PC-3 (cell line): Measurements from ENCODE around the gene NMNAT2. TPM values are rescaled to one million over a fixed set of nuclear protein-coding genes. Genes with fewer than 3 reads are reported as not detected.

Experiments used
- ATAC-seq: fragments of 200-7000 bp; cut with Tn5 transposase; 2 replicates; pipeline ENCODE4 v1.9.1; 2020; ENCODE audit warnings: mild to moderate bottlenecking, moderate library complexity
- BruUV-seq: library from RNA; stranded (reverse); fragments of 400-500 nt; replicated peaks from 2 replicates; lab custom pipeline; 2021; lab: Mats Ljungman, UMichigan
- CTCF ChIA-PET: fragments of 300-600 bp; sonication (Branson Sonifier 250); formaldehyde crosslinking; loops from one replicate; lab custom pipeline; 2022; ENCODE audit warnings: antibody characterized with exemption; lab: Charles Lee
- POLR2A ChIA-PET: fragments of 300-600 bp; sonication (Branson Sonifier 250); formaldehyde crosslinking; loops from one replicate; lab custom pipeline; 2022; ENCODE audit warnings: antibody characterized with exemption; ENCODE audit not compliant: unreplicated experiment; lab: Charles Lee
- DNase-seq: peaks from one replicate; pipeline ENCODE4 v3.0.0-alpha.2; 2015
- H2AFZ ChIP-seq: fragments of 300-600 bp; sonication (generic); 2 replicates; pipeline ENCODE4 v1.6.0; 2016; ENCODE audit warnings: antibody characterized with exemption, low read length
- H3F3A ChIP-seq: fragments of 300-600 bp; sonication (generic); one replicate; pipeline ENCODE4 v1.6.0; 2017; ENCODE audit warnings: antibody characterized with exemption, low read length, control low read depth, mild to moderate bottlenecking; ENCODE audit not compliant: unreplicated experiment
- H3K27ac ChIP-seq: fragments of 300-600 bp; sonication (generic); 2 replicates; pipeline ENCODE4 v1.5.1; 2016; ENCODE audit warnings: mild to moderate bottlenecking, low read length
- H3K27me3 ChIP-seq: fragments of 300-600 bp; sonication (generic); 2 replicates; pipeline ENCODE4 v1.6.1; 2016; ENCODE audit warnings: low read length, mixed read lengths
- H3K36me3 ChIP-seq: fragments of 300-600 bp; sonication (generic); 2 replicates; pipeline ENCODE4 v1.6.1; 2016; ENCODE audit warnings: low read depth, mixed run types, low read length, mixed read lengths
- H3K4me1 ChIP-seq: fragments of 300-600 bp; sonication (generic); 2 replicates; pipeline ENCODE4 v1.5.1; 2016; ENCODE audit warnings: low read length; ENCODE audit not compliant: insufficient read depth
- H3K4me2 ChIP-seq: fragments of 300-600 bp; sonication (generic); 2 replicates; pipeline ENCODE4 v1.6.0; 2016; ENCODE audit warnings: low read length
- H3K4me3 ChIP-seq: fragments of 300-600 bp; sonication (generic); 2 replicates; pipeline ENCODE4 v1.5.1; 2016; ENCODE audit warnings: mild to moderate bottlenecking, low read length, mixed read lengths
- H3K79me2 ChIP-seq: fragments of 300-600 bp; sonication (generic); 2 replicates; pipeline ENCODE4 v1.6.1; 2017; ENCODE audit warnings: low read length, mixed read lengths
- H3K9ac ChIP-seq: fragments of 300-600 bp; sonication (generic); 2 replicates; pipeline ENCODE4 v1.6.0; 2016; ENCODE audit warnings: mild to moderate bottlenecking, low read length
- H3K9me2 ChIP-seq: fragments of 300-600 bp; sonication (generic); replicated peaks from 2 replicates; pipeline ENCODE4 v1.6.1; 2016; ENCODE audit warnings: mixed run types, low read length, mixed read lengths
- H3K9me3 ChIP-seq: fragments of 300-600 bp; sonication (generic); 2 replicates; pipeline ENCODE4 v1.6.1; 2016; ENCODE audit warnings: low read length, mixed read lengths
- H4K20me1 ChIP-seq: fragments of 300-600 bp; sonication (generic); 2 replicates; pipeline ENCODE4 v1.6.1; 2016; ENCODE audit warnings: low read length, mixed read lengths
- EZH2 ChIP-seq: fragments of 300-600 bp; sonication (generic); IDR thresholded peaks from one replicate; pipeline ENCODE4 v1.6.1; 2017; ENCODE audit warnings: antibody characterized with exemption, mild to moderate bottlenecking, low read length; ENCODE audit not compliant: unreplicated experiment
- EZH2phosphoT487 ChIP-seq: fragments of 300-600 bp; sonication (generic); IDR thresholded peaks from 2 replicates; pipeline ENCODE4 v1.6.1; 2018; ENCODE audit warnings: mild to moderate bottlenecking, antibody characterized with exemption, low read length, borderline replicate concordance
- intact Hi-C: fragments of 100-400 bp; cut with micrococcal nuclease; formaldehyde crosslinking; loops from 2 replicates; pipeline ENCODE4 v1.9.0; 2023
- total RNA-seq: library from RNA; depleted of rRNA; stranded (reverse); fragments of >200 nt; gene quantifications from 2 replicates; pipeline ENCODE4 v1.2.3, GENCODE V29; 2014
- TF ChIP-seq, protein P1 (sequence below): fragments of 300-600 bp; sonication (generic); conservative IDR thresholded peaks from 2 replicates; pipeline ENCODE4 v1.5.1; 2017; ENCODE audit warnings: antibody characterized with exemption, low read depth, mild to moderate bottlenecking, low read length

Gene NMNAT2
- total RNA-seq, 1 experiment from 2014 or later, result 6.0 TPM

DNA sequence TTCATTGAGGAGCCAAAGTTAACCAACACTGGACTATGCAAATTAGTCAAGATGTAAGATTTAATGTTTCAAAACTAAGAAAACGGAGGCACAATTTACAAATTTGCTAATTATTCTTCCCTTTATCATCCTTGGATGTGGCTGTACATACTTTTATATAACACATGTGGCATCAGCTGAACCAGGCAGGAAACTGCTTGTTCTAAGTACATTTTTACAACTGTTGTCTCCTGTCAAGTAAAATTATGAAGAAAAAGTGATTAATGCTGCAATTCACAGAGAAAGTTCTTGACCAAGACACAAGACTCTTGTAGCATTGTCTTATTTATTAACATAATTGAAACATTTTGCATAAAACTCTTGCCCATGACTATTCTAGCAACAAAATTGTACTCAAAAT lies 170.2 kb downstream of the NMNAT2 start:
- H3K4me2 ChIP-seq, result no peak overlapping the region
- no peaks in the 10 kb centered on the region for H3K27me3 ChIP-seq
- H2AFZ ChIP-seq, result no peak overlapping the region
- POLR2A ChIA-PET, result no interaction called here
- no peaks in the 10 kb centered on the region for H3K79me2 ChIP-seq
- H3K36me3 ChIP-seq, result peaks cover 15% of the 10 kb centered on the region
- H3K4me1 ChIP-seq, result no peaks in the 10 kb centered on the region
- H3K9me2 ChIP-seq, result no peaks in the 10 kb centered on the region
- DNase-seq (no peak), ATAC-seq (no peak)
- H3K4me3 ChIP-seq, result no peak overlapping the region
- no peaks in the 10 kb centered on the region for H3F3A ChIP-seq
- TF ChIP-seq, protein P1, sequence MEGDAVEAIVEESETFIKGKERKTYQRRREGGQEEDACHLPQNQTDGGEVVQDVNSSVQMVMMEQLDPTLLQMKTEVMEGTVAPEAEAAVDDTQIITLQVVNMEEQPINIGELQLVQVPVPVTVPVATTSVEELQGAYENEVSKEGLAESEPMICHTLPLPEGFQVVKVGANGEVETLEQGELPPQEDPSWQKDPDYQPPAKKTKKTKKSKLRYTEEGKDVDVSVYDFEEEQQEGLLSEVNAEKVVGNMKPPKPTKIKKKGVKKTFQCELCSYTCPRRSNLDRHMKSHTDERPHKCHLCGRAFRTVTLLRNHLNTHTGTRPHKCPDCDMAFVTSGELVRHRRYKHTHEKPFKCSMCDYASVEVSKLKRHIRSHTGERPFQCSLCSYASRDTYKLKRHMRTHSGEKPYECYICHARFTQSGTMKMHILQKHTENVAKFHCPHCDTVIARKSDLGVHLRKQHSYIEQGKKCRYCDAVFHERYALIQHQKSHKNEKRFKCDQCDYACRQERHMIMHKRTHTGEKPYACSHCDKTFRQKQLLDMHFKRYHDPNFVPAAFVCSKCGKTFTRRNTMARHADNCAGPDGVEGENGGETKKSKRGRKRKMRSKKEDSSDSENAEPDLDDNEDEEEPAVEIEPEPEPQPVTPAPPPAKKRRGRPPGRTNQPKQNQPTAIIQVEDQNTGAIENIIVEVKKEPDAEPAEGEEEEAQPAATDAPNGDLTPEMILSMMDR, result no peak
- no peak for TF ChIP-seq EZH2
- no peak for TF ChIP-seq EZH2phosphoT487
- CTCF ChIA-PET, result interaction anchor here (0.6 kb wide), 1 partner anchor 293 kb away, joined by 3 read pairs; no protein-coding TSS in a partner anchor
- H3K9me3 ChIP-seq, result no peaks in the 10 kb centered on the region
- intact Hi-C loops, result no loop called here
- no peaks in the 10 kb centered on the region for H4K20me1 ChIP-seq
- no TSS peak for BruUV-seq
- H3K9ac ChIP-seq, result no peak overlapping the region
- no peak overlapping the region for H3K27ac ChIP-seq

DNA sequence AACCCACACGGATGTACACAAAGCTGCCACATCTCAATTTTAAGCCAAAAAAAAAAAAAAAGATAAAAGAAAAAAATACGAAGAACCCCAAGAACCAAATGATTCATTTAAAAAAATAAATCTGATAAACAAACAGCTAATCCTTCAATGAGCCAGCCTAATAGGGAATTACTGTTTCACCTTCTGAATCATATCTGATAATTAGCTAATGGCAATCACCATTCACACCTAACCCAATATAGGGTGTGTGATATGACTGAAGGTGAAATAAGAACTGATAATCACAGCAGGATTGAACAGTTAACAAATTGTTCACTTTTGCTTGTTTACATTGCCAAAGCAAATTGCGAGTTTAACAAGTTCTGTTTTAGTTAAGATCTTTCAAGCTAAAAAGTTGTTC lies 170.7 kb downstream of the NMNAT2 start:
- H3K9me3 ChIP-seq, result no peaks in the 10 kb centered on the region
- no peaks in the 10 kb centered on the region for H3K9me2 ChIP-seq
- no peak overlapping the region for H3K4me2 ChIP-seq
- H3K4me3 ChIP-seq, result no peak overlapping the region
- no peaks in the 10 kb centered on the region for H4K20me1 ChIP-seq
- intact Hi-C loops, result no loop called here
- ATAC-seq (no peak), DNase-seq (no peak)
- H3K9ac ChIP-seq, result no peak overlapping the region
- BruUV-seq, result no TSS peak
- H2AFZ ChIP-seq, result no peak overlapping the region
- peaks cover 19% of the 10 kb centered on the region for H3K36me3 ChIP-seq
- ChIA-PET POLR2A (no interaction called here), CTCF (interaction anchor here (0.6 kb wide), 1 partner anchor 293 kb away, joined by 3 read pairs; no protein-coding TSS in a partner anchor)
- no peak overlapping the region for H3K27ac ChIP-seq
- no peaks in the 10 kb centered on the region for H3K79me2 ChIP-seq
- no peaks in the 10 kb centered on the region for H3F3A ChIP-seq
- no peaks in the 10 kb centered on the region for H3K4me1 ChIP-seq
- H3K27me3 ChIP-seq, result no peaks in the 10 kb centered on the region
- TF ChIP-seq EZH2phosphoT487, result no peak
- no peak for TF ChIP-seq EZH2
- TF ChIP-seq, protein P1, result no peak

DNA sequence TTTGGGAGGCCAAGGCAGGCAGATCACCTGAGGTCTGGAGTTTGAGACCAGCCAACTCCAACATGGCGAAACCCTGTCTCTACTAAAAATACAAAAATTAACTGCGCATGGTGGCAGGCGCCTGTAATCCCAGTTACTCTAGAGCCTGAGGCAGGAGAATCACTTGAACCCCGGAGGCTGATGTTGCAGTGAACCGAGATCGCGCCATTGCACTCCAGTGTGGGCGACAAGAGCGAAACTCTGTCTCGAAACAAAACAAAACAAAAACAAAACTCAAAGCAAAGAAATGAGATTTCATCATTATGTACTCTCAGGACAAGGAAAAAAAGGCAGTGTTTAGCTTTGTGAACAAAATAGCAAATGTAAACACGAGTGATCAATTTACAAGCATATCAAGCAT lies 171.1 kb downstream of the NMNAT2 start:
- peaks cover 22% of the 10 kb centered on the region for H3K36me3 ChIP-seq
- H3K9me3 ChIP-seq, result no peaks in the 10 kb centered on the region
- no peak for TF ChIP-seq EZH2
- TF ChIP-seq EZH2phosphoT487, result no peak
- TF ChIP-seq, protein P1, result no peak
- no peak overlapping the region for H3K9ac ChIP-seq
- no peak overlapping the region for H3K27ac ChIP-seq
- ATAC-seq, result no peak
- ChIA-PET POLR2A (no interaction called here), CTCF (no interaction called here)
- BruUV-seq, result no TSS peak
- no peaks in the 10 kb centered on the region for H3K79me2 ChIP-seq
- no peak overlapping the region for H2AFZ ChIP-seq
- DNase-seq, result no peak
- no peaks in the 10 kb centered on the region for H3K4me1 ChIP-seq
- H3K9me2 ChIP-seq, result no peaks in the 10 kb centered on the region
- no peaks in the 10 kb centered on the region for H4K20me1 ChIP-seq
- no peak overlapping the region for H3K4me3 ChIP-seq
- H3K27me3 ChIP-seq, result no peaks in the 10 kb centered on the region
- intact Hi-C loops, result no loop called here
- H3K4me2 ChIP-seq, result no peak overlapping the region
- no peaks in the 10 kb centered on the region for H3F3A ChIP-seq
